GM23248 (cell line): ENCODE measurements around the gene PTPRD. TPM values are rescaled to one million over a fixed set of nuclear protein-coding genes. Genes with fewer than 3 reads are reported as not detected.

Source experiments
- DNase-seq: peaks from one replicate; pipeline ENCODE4 v3.0.0-alpha.2; 2015
- H2AFZ ChIP-seq: fragments of 200-600 bp; sonication (generic); 2 replicates; pipeline ENCODE4 v1.6.1; 2016; ENCODE audit warnings: antibody characterized with exemption
- H3F3A ChIP-seq: fragments of 200-600 bp; sonication (generic); 2 replicates; pipeline ENCODE4 v1.6.1; 2016; ENCODE audit warnings: mild to moderate bottlenecking, antibody characterized with exemption, mixed run types; ENCODE audit not compliant: insufficient read depth
- H3K27ac ChIP-seq: fragments of 200-600 bp; sonication (generic); 2 replicates; pipeline ENCODE4 v1.5.1; 2016; ENCODE audit warnings: mild to moderate bottlenecking
- H3K27me3 ChIP-seq: fragments of 200-600 bp; sonication (generic); replicated peaks from 2 replicates; pipeline ENCODE4 v1.6.1; 2016; ENCODE audit warnings: mild to moderate bottlenecking; ENCODE audit not compliant: insufficient read depth
- H3K36me3 ChIP-seq: fragments of 200-600 bp; sonication (generic); 2 replicates; pipeline ENCODE4 v1.6.1; 2016; ENCODE audit warnings: low read depth, mild to moderate bottlenecking
- H3K4me1 ChIP-seq: fragments of 200-600 bp; sonication (generic); 2 replicates; pipeline ENCODE4 v1.6.1; 2016; ENCODE audit warnings: mild to moderate bottlenecking; ENCODE audit not compliant: insufficient read depth
- H3K4me2 ChIP-seq: fragments of 200-600 bp; sonication (generic); one replicate; pipeline ENCODE4 v1.6.1; 2016; ENCODE audit warnings: mild to moderate bottlenecking; ENCODE audit not compliant: unreplicated experiment
- H3K4me3 ChIP-seq: fragments of 200-600 bp; sonication (generic); 2 replicates; pipeline ENCODE4 v1.5.1; 2016; ENCODE audit warnings: mild to moderate bottlenecking
- H3K79me2 ChIP-seq: fragments of 200-600 bp; sonication (generic); 2 replicates; pipeline ENCODE4 v1.6.1; 2016; ENCODE audit warnings: mild to moderate bottlenecking; ENCODE audit not compliant: insufficient read depth
- H3K9ac ChIP-seq: fragments of 200-600 bp; sonication (generic); 2 replicates; pipeline ENCODE4 v1.6.1; 2016; ENCODE audit warnings: mild to moderate bottlenecking
- H3K9me2 ChIP-seq: fragments of 200-600 bp; sonication (generic); 2 replicates; pipeline ENCODE4 v1.6.1; 2016; ENCODE audit warnings: mixed run types, mild to moderate bottlenecking, moderate library complexity; ENCODE audit not compliant: insufficient read depth
- H3K9me3 ChIP-seq: fragments of 200-600 bp; sonication (generic); one replicate; pipeline ENCODE4 v1.6.1; 2017; ENCODE audit warnings: low read depth
- H4K20me1 ChIP-seq: fragments of 200-600 bp; sonication (generic); 2 replicates; pipeline ENCODE4 v1.6.0; 2016; ENCODE audit not compliant: insufficient read depth
- EZH2 ChIP-seq: fragments of 200-600 bp; sonication (generic); IDR thresholded peaks from 2 replicates; pipeline ENCODE4 v1.6.1; 2018; ENCODE audit warnings: antibody characterized with exemption, mild to moderate bottlenecking; ENCODE audit not compliant: insufficient read depth, poor library complexity, severe bottlenecking
- EZH2phosphoT487 ChIP-seq: fragments of 200-600 bp; sonication (generic); IDR thresholded peaks from 2 replicates; pipeline ENCODE4 v1.6.1; 2018; ENCODE audit warnings: antibody characterized with exemption, moderate library complexity, mild to moderate bottlenecking, low read depth; ENCODE audit not compliant: insufficient read depth
- WGBS, 2 experiments: methylation state at CpG; one replicate each; pipeline ENCODE4 v1.1.6; 2015 to 2017; ENCODE audit warnings: low lambda C conversion rate in 2 of 2, low coverage in 1 of 2; ENCODE audit errors: missing lambda C conversion rate in 2 of 2; 5-methylcytosine and 5-hydroxymethylcytosine counted together
- in situ Hi-C: fragments of 300-500 bp; cut with MboI; formaldehyde crosslinking; loops from 2 replicates; pipeline ENCODE4 v1.15.0; 2020
- polyA plus RNA-seq: library from polyadenylated mRNA; unstranded; fragments of >200 nt; fragmentation: Nextera tagmentation; extraction: Ambion mirVana; gene quantifications from 2 replicates; pipeline ENCODE4 v1.2.1, GENCODE V29; 2016
- total RNA-seq: library from RNA; depleted of rRNA; stranded (reverse); fragments of >200 nt; shearing (Covaris generic); gene quantifications from 2 replicates; pipeline ENCODE4 v1.2.3, GENCODE V29; 2014

Gene PTPRD
- total and polyA plus RNA-seq, 2 experiments from 2014 or later: 0.05 TPM; not detected in 1

GRCh38 chr9:9396518-9396917 lies 1216.3 kb downstream of the PTPRD start:
- TF ChIP-seq EZH2phosphoT487 (no peak), EZH2 (no peak)
- Histone ChIP-seq H3K4me2 (no peak overlapping the region), H4K20me1 (no peaks in the 10 kb centered on the region), H3K27ac (no peak overlapping the region), H3K79me2 (no peaks in the 10 kb centered on the region), H3K9me3 (no peaks in the 10 kb centered on the region), H3K9me2 (no peaks in the 10 kb centered on the region), H2AFZ (no peak overlapping the region), H3F3A (no peaks in the 10 kb centered on the region), H3K9ac (no peak overlapping the region), H3K4me1 (no peaks in the 10 kb centered on the region), H3K27me3 (no peaks in the 10 kb centered on the region), H3K4me3 (no peak overlapping the region), H3K36me3 (no peaks in the 10 kb centered on the region)
- WGBS, 2 experiments: 36 to 39% methylated on average over 2 of the region's 2 CpGs
- in situ Hi-C loops: no loop called here
- no peak for DNase-seq

GRCh38 chr9:9395539-9395938 lies 1217.3 kb downstream of the PTPRD start:
- DNase-seq: no peak
- no peaks in the 10 kb centered on the region for H3K36me3 ChIP-seq
- no peak overlapping the region for H3K4me2 ChIP-seq
- no peaks in the 10 kb centered on the region for H3K79me2 ChIP-seq
- no peak overlapping the region for H2AFZ ChIP-seq
- H3K27me3 ChIP-seq: no peaks in the 10 kb centered on the region
- in situ Hi-C loops: no loop called here
- H3F3A ChIP-seq: no peaks in the 10 kb centered on the region
- 21 to 26% methylated on average over 5 of the region's 5 CpGs for WGBS, 2 experiments
- H3K9me2 ChIP-seq: no peaks in the 10 kb centered on the region
- H3K4me3 ChIP-seq: no peak overlapping the region
- H3K4me1 ChIP-seq: no peaks in the 10 kb centered on the region
- no peaks in the 10 kb centered on the region for H3K9me3 ChIP-seq
- no peaks in the 10 kb centered on the region for H4K20me1 ChIP-seq
- TF ChIP-seq EZH2 (no peak), EZH2phosphoT487 (no peak)
- H3K27ac ChIP-seq: no peak overlapping the region
- H3K9ac ChIP-seq: no peak overlapping the region

- H3K9ac ChIP-seq: no peak overlapping the region
- in situ Hi-C loops: no loop called here
These were observed 1220.0 kb downstream of the PTPRD start for GRCh38 chr9:9392755-9393154.

GRCh38 chr9:9389904-9390303 lies 1222.9 kb downstream of the PTPRD start:
- no peak for DNase-seq
- no peak overlapping the region for H3K4me3 ChIP-seq
- H3K27me3 ChIP-seq: no peaks in the 10 kb centered on the region
- no peaks in the 10 kb centered on the region for H3K36me3 ChIP-seq
- H2AFZ ChIP-seq: no peak overlapping the region
- TF ChIP-seq EZH2 (no peak), EZH2phosphoT487 (no peak)
- H3F3A ChIP-seq: no peaks in the 10 kb centered on the region
- WGBS, 2 experiments: 59 to 71% methylated on average over 3 of the region's 3 CpGs
- in situ Hi-C loops: no loop called here
- H3K4me1 ChIP-seq: no peaks in the 10 kb centered on the region
- H3K9me2 ChIP-seq: no peaks in the 10 kb centered on the region
- H3K4me2 ChIP-seq: no peak overlapping the region
- no peaks in the 10 kb centered on the region for H3K9me3 ChIP-seq
- H3K79me2 ChIP-seq: no peaks in the 10 kb centered on the region
- H3K9ac ChIP-seq: no peak overlapping the region
- H4K20me1 ChIP-seq: no peaks in the 10 kb centered on the region
- H3K27ac ChIP-seq: no peak overlapping the region

More at GRCh38 chr9:9392755-9393154, 1220.0 kb downstream of the PTPRD start:
- Histone ChIP-seq H4K20me1 (no peaks in the 10 kb centered on the region), H3K4me2 (no peak overlapping the region), H3K27me3 (no peaks in the 10 kb centered on the region), H3F3A (no peaks in the 10 kb centered on the region), H2AFZ (no peak overlapping the region), H3K4me1 (no peaks in the 10 kb centered on the region), H3K9me3 (no peaks in the 10 kb centered on the region), H3K9me2 (no peaks in the 10 kb centered on the region), H3K36me3 (no peaks in the 10 kb centered on the region), H3K4me3 (no peak overlapping the region), H3K79me2 (no peaks in the 10 kb centered on the region), H3K27ac (no peak overlapping the region)
- TF ChIP-seq EZH2phosphoT487 (no peak), EZH2 (no peak)
- no peak for DNase-seq
- WGBS, 2 experiments: 10 to 24% methylated on average over 3 of the region's 3 CpGs
